ENCODE results near the gene GRM1.

- TF ChIP-seq SUZ12 (IDR thresholded peaks at IDR 0.05) (no peak), FOXK2 (IDR thresholded peaks at IDR 0.05) (no peak), FOXM1 (IDR thresholded peaks at IDR 0.05; ENCODE audit: borderline replicate concordance) (no peak), TARDBP (IDR thresholded peaks at IDR 0.05) (no peak), ARNT (IDR thresholded peaks at IDR 0.05) (no peak), SP1 (IDR thresholded peaks at IDR 0.05) (no peak), FOXA1 (IDR thresholded peaks at IDR 0.05) (no peak), L3MBTL2 (conservative IDR thresholded peaks at IDR 0.05) (no peak), PKNOX1 (IDR thresholded peaks at IDR 0.05) (no peak), HDGF (IDR thresholded peaks at IDR 0.05; ENCODE audit: borderline replicate concordance) (no peak)
These were observed 141.0 kb downstream of the GRM1 start for GRCh38 chr6:146169872-146170271.
